ENCODE measurements around the gene ATP8B2. TPM values are rescaled to one million over a fixed set of nuclear protein-coding genes. Genes with fewer than 3 reads are reported as not detected.
A peak's percentile ranks its signal among the peaks of the same experiment; 100 is the strongest.
"Not testable (repeated sequence)": the region's sequence is repeated elsewhere in the genome, so short reads cannot be mapped to it uniquely, and the experiment has no call there.

The ATP8B2 gene
- total RNA-seq, 1 donor from 2014 or later = 35.2 TPM

- H3K27ac ChIP-seq = no peak overlapping the region
- no peak for ATAC-seq
- no peak overlapping the region for H3K4me3 ChIP-seq
- H3K4me1 ChIP-seq = no peaks in the 10 kb centered on the region
- H3K27me3 ChIP-seq = no peaks in the 10 kb centered on the region
- DNase-seq = peak; percentile 11
- intact Hi-C loops (cut with DNase I) = no loop called here
- H3K9me3 ChIP-seq = peaks cover 4% of the 10 kb centered on the region
- H3K36me3 ChIP-seq = no peaks in the 10 kb centered on the region
- TF ChIP-seq CTCF (IDR thresholded peaks at IDR 0.05) = no peak
These were observed 12.3 kb upstream of the ATP8B2 start for GRCh38 chr1:154313066-154313356.

- H3K9me3 ChIP-seq; DNase-seq; H3K27me3 ChIP-seq; H3K4me3 ChIP-seq; H3K36me3 ChIP-seq; H3K27ac ChIP-seq; intact Hi-C loops (cut with DNase I); ATAC-seq; H3K4me1 ChIP-seq: not testable (repeated sequence)
These were observed 11.1 kb upstream of the ATP8B2 start for GRCh38 chr1:154314226-154314625.

- Histone ChIP-seq H3K36me3 (no peaks in the 10 kb centered on the region), H3K27me3 (no peaks in the 10 kb centered on the region), H3K27ac (no peak overlapping the region), H3K4me1 (no peaks in the 10 kb centered on the region), H3K9me3 (peaks cover 4% of the 10 kb centered on the region), H3K4me3 (no peak overlapping the region)
- DNase-seq (no peak), ATAC-seq (no peak)
- TF ChIP-seq CTCF (IDR thresholded peaks at IDR 0.05) = no peak
- intact Hi-C loops (cut with DNase I) = no loop called here
These were observed 8.6 kb upstream of the ATP8B2 start for GRCh38 chr1:154316704-154317103.

GRCh38 chr1:154318386-154318785, 6.9 kb upstream of the ATP8B2 start:
- Histone ChIP-seq H3K4me3 (no peak overlapping the region), H3K4me1 (no peaks in the 10 kb centered on the region), H3K9me3 (peaks cover 4% of the 10 kb centered on the region), H3K36me3 (no peaks in the 10 kb centered on the region), H3K27me3 (no peaks in the 10 kb centered on the region), H3K27ac (no peak overlapping the region)
- intact Hi-C loops (cut with DNase I) = no loop called here
- TF ChIP-seq CTCF (IDR thresholded peaks at IDR 0.05) = no peak
- DNase-seq (no peak), ATAC-seq (no peak)

GRCh38 chr1:154320882-154321608, 4.3 kb upstream of the ATP8B2 start, which contains the start of gene AQP10:
AQP10 (plus strand) TSS chr1:154321093; CDS start chr1:154321156, 63 bp downstream.
- Histone ChIP-seq H3K27me3 (no peaks in the 10 kb centered on the region), H3K27ac (no peak within 1 kb of the TSS), H3K4me1 (peaks cover 11% of the 10 kb centered on the region), H3K9me3 (peaks cover 4% of the 10 kb centered on the region), H3K4me3 (no peak within 1 kb of the TSS), H3K36me3 (no peaks in the 10 kb centered on the region)
- TF ChIP-seq CTCF (IDR thresholded peaks at IDR 0.05) = no peak
- intact Hi-C loops (cut with DNase I) = no loop called here
- ATAC-seq (no peak), DNase-seq (no peak)

- ATAC-seq; H3K36me3 ChIP-seq; H3K27me3 ChIP-seq; H3K9me3 ChIP-seq; DNase-seq; H3K27ac ChIP-seq; H3K4me3 ChIP-seq; intact Hi-C loops (cut with DNase I): not testable (repeated sequence)
- peaks cover 16% of the 10 kb centered on the region for H3K4me1 ChIP-seq
These were observed 3.8 kb upstream of the ATP8B2 start for GRCh38 chr1:154321609-154321934.

GRCh38 chr1:154323493-154323892, 1.8 kb upstream of the ATP8B2 start:
- intact Hi-C loops (cut with DNase I) = no loop called here

More at GRCh38 chr1:154323493-154323892, 1.8 kb upstream of the ATP8B2 start:
- Histone ChIP-seq H3K4me3 (no peak overlapping the region), H3K4me1 (peaks cover 34% of the 10 kb centered on the region), H3K36me3 (no peaks in the 10 kb centered on the region), H3K9me3 (no peaks in the 10 kb centered on the region), H3K27ac (no peak overlapping the region), H3K27me3 (no peaks in the 10 kb centered on the region)
- DNase-seq (no peak), ATAC-seq (no peak)
- TF ChIP-seq CTCF (IDR thresholded peaks at IDR 0.05) = no peak
